ENCODE measurements around the gene PLXNA4.
A peak's percentile ranks its signal among the peaks of the same experiment; 100 is the strongest.

PLXNA4 gene

GRCh38 chr7:132380059-132380458 lies 196.2 kb downstream of the PLXNA4 start:
- peak; percentile 63 for DNase-seq

DNA sequence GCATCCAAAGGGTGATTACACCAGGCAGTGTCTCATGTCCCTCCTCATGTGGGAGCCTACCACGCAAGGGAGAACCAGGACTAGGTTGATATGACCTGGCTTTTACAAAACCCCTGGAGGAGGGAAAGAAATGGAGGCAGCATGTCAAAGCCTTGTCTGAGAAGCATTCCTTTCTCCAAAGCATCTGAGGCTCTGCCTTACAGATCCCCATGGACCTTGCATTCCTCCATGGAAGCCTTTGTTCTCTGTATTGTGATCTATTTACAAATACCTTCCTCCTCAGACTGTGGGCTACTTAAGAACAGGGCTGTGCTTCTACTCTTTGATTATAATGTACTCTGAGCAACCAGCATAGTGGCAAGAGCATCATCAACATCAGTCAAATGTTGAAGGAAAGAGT lies 197.0 kb downstream of the PLXNA4 start:
- DNase-seq = no peak

DNA sequence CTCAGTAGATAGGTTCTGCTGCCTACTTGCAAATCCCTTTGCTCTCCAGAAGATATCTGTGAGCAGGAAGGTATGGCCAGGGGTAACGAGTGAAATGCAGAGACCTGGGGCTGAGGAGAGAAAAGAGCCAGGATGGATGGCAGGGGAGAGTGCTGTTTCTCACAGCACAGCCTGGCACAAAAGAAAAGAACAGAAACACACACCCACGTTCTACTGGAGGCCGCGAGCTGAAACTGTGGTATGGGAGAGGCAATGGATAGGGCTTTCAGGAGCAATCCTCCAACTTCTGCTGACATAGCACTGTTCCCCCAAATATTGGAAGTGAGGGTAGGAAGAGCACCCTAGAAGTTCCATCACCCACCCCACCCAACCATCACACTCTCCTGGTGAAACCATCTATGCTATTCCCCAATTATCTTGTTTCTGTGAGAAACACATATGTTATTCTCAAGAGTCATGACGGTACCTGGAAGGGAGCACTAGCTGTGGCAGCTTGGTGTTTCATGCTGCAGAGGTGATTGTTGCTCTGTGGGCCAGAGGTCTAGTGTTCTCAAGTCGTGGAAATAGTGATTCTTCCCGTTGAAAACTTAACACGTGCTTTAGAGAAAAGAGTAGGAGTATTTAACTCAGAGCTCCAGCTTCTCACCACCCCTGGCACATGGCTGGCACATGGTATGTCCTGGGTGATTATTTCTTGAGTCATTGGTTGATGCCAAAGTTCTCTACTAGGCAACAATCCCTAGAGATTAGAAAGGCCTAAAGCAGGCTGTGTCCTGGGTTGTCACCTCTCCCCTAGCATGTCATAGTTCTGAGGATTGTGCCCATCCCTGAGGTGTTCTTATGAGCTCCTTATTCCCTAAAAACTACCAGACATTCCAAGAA lies 198.3 kb downstream of the PLXNA4 start:
- no peak for DNase-seq

DNA sequence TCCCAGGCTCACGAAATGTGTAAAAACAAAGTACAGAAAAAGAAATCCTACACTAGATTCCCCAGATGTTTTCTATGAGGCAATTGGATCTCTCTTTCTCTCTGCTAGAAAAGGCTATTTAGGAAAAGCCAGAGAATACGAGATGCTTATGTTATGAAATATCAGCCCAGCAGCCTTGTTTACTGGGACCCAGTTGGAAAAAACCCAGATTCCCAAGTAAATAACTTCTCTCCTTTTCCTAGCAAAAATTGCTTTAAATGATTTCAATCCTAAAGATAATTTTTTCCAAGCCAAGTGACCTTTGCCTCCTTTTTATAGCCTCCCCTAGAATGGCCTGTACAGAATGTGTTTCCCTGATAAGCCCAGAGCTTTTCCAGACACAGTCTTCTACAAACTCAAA lies 199.3 kb downstream of the PLXNA4 start:
- no peak for DNase-seq

DNA sequence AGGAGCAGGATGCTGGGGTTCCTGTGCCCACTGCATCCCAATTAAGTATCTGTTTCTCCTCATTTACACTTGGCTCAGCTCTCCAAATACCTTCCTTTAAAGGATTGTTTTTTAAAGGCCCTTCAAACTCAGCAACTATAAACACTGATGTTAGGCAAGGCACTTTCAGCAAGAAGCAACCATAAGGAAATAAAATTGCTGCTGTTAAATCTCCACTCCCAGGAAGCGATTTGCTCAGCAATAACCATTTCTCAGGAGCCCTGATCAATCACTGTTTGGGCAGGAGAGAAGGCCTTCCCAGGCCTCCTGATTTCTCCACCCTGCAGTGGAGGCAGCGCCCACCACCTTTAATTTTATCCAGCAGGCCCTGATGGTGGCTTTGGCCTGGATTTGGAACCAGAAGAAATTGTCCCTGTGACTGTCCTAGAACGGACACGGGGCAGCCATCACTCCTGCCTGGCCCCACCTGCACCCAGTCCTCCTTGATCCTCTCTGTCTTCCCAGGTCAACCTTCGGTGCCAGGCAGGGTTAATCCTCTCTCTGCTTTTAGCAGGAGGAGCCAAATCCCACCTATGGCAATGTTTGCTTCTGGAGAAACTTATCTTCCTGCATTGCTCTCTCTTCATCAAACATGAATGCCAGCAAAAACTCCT lies 199.8 kb downstream of the PLXNA4 start:
- no peak for DNase-seq

DNA sequence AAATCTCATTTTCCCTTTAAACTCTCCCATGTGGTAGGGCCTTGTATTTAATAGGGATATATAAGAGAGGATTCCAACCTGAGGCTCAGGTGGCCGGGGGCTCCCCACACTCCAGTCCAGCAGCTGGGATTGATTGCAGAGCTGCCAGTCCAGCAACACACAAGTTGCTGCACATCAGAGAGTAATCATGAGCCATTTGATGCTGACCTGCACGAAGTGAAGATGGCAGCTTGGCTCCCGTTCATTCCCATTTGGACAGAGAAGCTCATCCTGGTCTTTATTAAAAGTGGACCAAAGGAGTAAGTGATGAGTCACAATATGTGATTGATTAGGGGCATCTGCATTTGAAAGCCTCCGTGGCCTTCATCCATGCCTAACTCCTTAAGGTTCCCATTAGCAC lies 202.4 kb downstream of the PLXNA4 start:
- DNase-seq = no peak

- no peak for DNase-seq
These were observed 203.2 kb downstream of the PLXNA4 start for GRCh38 chr7:132373041-132373440.

GRCh38 chr7:132371948-132372347 lies 204.3 kb downstream of the PLXNA4 start:
- DNase-seq = no peak

DNA sequence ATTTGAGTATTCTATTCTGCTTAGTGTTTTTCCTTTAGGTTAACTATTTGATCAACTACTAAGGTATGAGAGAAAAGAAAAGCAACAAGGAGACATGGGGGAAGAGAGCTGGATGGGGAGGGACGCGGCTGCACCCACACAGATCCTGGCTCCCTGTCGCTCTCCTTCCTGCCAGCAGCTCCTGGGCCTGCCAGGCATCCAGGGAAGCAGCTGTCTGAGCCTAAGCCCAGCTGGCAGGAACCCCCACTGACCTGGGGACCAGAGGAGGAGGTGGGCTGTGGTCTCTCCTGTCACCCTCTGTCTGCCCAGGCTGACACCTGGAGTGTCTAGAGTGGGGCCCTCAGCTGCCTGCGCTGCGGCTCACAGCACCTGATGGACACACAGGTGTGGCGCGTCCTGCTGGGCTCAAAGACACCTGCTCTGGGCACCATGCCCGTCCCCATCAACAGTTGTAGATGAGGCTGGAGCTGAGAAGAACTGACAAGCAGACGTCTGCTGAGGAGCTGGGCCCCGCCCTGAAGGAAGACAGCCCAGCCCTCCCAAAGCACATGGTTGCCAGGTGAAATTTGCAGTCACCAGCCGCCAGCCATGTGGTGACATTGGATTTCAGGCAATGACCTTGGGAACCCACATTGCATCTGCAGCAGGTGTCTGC lies 207.9 kb downstream of the PLXNA4 start:
- no peak for DNase-seq

- no peak for DNase-seq
These were observed 208.5 kb downstream of the PLXNA4 start for GRCh38 chr7:132367795-132368194.

- no peak for DNase-seq
These were observed 209.3 kb downstream of the PLXNA4 start for GRCh38 chr7:132367004-132367403.

GRCh38 chr7:132364226-132364625 lies 212.0 kb downstream of the PLXNA4 start:
- no peak for DNase-seq

DNA sequence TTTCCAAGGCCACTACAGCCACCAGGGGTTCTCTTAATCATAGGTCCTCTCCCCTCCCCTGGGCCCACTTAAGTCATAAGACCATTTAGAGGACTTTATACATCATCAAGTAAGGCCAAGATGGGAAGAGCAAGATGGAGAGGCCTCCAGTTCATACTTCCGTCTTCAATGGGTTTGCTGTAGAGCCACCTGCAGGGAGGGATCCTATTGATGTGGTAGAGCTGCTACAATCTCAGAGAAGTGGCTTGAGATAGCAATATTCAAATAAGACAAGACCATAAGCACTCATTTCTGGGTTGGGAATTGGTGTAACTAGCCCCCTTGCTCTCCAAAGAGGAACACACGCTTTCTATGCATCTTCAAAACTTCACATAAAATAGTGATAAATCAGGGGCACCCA lies 214.2 kb downstream of the PLXNA4 start:
- DNase-seq = no peak

GRCh38 chr7:132361146-132361545 lies 215.1 kb downstream of the PLXNA4 start:
- no peak for DNase-seq

GRCh38 chr7:132359743-132360142 lies 216.5 kb downstream of the PLXNA4 start:
- no peak for DNase-seq

GRCh38 chr7:132355048-132355447 lies 221.2 kb downstream of the PLXNA4 start:
- DNase-seq = no peak

DNA sequence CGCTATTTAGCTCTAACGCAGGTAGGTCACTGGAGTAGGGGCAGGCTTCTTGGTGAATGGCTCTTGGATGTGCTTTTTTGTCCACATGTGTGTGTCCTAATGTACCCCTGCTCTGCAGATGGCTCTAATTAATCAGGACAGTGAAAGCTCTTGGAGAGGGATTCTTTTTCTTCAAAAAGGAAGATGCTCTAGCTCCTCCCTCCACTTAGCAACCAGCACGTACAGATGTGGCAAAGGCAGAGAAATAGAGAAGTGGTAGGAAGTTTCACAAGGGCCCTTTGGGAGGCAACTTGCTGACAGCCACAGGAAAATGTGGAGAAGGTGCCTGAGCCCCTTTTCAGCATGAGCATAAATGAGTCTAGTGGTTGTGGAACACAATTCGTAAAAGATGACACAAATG lies 221.7 kb downstream of the PLXNA4 start:
- DNase-seq = peak; percentile 13

- peak; percentile 71 for DNase-seq
These were observed 222.3 kb downstream of the PLXNA4 start for GRCh38 chr7:132353936-132354335.

- peak; percentile 51 for DNase-seq
These were observed 223.5 kb downstream of the PLXNA4 start for GRCh38 chr7:132352800-132353199.

DNA sequence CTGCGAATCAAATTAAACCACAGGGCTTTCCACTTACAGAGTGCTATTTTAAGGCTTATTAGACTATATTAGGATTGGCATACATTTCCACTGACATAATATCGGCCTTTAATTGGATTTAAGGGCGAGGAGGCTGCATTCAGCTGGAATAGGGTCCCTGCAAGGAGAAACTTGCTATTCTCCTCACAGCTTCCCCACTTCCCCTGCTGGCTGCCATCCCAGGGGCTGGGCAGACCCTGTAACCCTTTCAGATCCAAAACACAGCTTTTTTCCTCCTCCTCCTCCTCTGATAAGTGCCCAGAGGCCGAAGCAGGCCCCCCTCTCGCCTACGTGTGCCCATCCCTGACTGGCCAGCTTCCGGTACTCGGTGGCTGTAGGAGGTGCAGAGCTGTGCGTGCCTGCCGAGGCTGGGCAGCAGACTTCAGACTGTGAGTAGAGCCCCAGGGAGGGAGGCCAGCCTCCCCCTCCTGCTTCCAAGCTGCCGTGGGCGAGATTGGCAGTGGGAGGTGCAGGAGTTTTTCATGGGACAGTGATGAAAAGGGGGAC lies 224.2 kb downstream of the PLXNA4 start:
- no peak for DNase-seq

- DNase-seq = no peak
These were observed 225.5 kb downstream of the PLXNA4 start for GRCh38 chr7:132350741-132351140.

- no peak for DNase-seq
These were observed 227.2 kb downstream of the PLXNA4 start for GRCh38 chr7:132349075-132349474.

GRCh38 chr7:132348341-132348740 lies 227.9 kb downstream of the PLXNA4 start:
- DNase-seq = no peak

- no peak for DNase-seq
These were observed 228.4 kb downstream of the PLXNA4 start for GRCh38 chr7:132347858-132348257.
